Thyroid gland (tissue), 4 donors: Measurements from ENCODE around the gene TEK. TPM values are rescaled to one million over a fixed set of nuclear protein-coding genes. Genes with fewer than 3 reads are reported as not detected.

Experiments
- DNase-seq, 2 donors: peaks; one replicate each; pipeline ENCODE4 v3.0.0-alpha.2; 2019
- H3K27ac ChIP-seq, 3 donors: fragments of 200-600 bp; sonication (generic); 1 replicate in 2 of 3; 2 replicates in 1 of 3; pipeline ENCODE4 v1.5.1; 2016 to 2019; ENCODE audit warnings: mild to moderate bottlenecking in 1 of 3, moderate library complexity in 1 of 3
- H3K27me3 ChIP-seq: fragments of 200-600 bp; sonication (generic); one replicate; pipeline ENCODE4 v1.5.1; 2019
- H3K36me3 ChIP-seq, 2 donors: fragments of 200-600 bp; sonication (generic); one replicate each; pipeline ENCODE4 v1.5.1; 2016 to 2019
- H3K4me1 ChIP-seq, 2 donors: fragments of 200-600 bp; sonication (generic); one replicate each; pipeline ENCODE4 v1.5.1; 2017 to 2019
- H3K4me3 ChIP-seq, 3 donors: fragments of 200-600 bp; sonication (generic); replicated peaks in 1 of 3; 1 replicate in 2 of 3; 2 replicates in 1 of 3; pipeline ENCODE4 v1.5.1; 2016; ENCODE audit warnings: mild to moderate bottlenecking in 1 of 3
- H3K9me3 ChIP-seq: fragments of 200-600 bp; sonication (generic); one replicate; pipeline ENCODE4 v1.5.1; 2017
- POLR2A ChIP-seq, 2 donors: fragments of 450-650 bp; IDR thresholded peaks; one replicate each; pipeline ENCODE4 v1.6.1; 2017; ENCODE audit warnings: antibody characterized with exemption in 2 of 2, mild to moderate bottlenecking in 2 of 2, moderate library complexity in 1 of 2
- WGBS, 2 donors: methylation state at CpG; one replicate each; pipeline ENCODE4 v1.1.5; 2017; 5-methylcytosine and 5-hydroxymethylcytosine counted together
- intact Hi-C: fragments of 100-400 bp; cut with DNase I; formaldehyde crosslinking; loops from one replicate; pipeline ENCODE4 v1.15.1; 2023
- total RNA-seq, 4 donors: library from RNA; depleted of rRNA; stranded (reverse); fragments of >200 nt; gene quantifications; one replicate each; pipeline ENCODE4 v1.2.3, GENCODE V29; 2016
- TF ChIP-seq, protein P1 (sequence below), 6 experiments: fragments of 200-600 bp in 3 of 6; fragments of 450-650 bp in 3 of 6; sonication (generic) in 3 of 6; IDR thresholded peaks; one replicate each; pipeline ENCODE4 v1.5.1; 2016 to 2019; ENCODE audit warnings: antibody characterized with exemption in 6 of 6, mild to moderate bottlenecking in 2 of 6, inconsistent platforms in 1 of 6, moderate library complexity in 1 of 6

The TEK gene
- total RNA-seq, 4 donors from 2014 or later: 11.9 to 32.6 (median 15.9) TPM

DNA sequence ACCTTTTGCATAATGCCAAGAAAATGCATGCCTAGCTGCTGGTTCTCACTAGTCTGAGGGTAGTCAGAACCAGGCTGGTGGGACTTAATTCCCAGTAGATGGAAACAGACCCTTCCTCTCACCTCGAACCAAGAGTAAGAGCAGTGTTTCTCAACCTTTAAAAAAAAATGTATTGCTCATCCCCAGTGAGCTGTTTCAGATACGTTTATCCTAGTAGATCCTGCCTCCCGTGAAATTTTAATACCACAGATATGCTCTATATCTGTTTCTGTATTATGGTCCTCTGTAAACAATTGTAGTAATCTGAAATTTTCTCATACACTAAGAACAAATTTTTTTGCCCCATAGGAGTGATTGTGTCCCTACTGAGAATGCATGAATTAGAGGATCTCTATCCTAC, 86.2 kb downstream of the TEK start:
- no peak for TF ChIP-seq POLR2A (IDR thresholded peaks at IDR 0.05)
- TF ChIP-seq, protein P1, sequence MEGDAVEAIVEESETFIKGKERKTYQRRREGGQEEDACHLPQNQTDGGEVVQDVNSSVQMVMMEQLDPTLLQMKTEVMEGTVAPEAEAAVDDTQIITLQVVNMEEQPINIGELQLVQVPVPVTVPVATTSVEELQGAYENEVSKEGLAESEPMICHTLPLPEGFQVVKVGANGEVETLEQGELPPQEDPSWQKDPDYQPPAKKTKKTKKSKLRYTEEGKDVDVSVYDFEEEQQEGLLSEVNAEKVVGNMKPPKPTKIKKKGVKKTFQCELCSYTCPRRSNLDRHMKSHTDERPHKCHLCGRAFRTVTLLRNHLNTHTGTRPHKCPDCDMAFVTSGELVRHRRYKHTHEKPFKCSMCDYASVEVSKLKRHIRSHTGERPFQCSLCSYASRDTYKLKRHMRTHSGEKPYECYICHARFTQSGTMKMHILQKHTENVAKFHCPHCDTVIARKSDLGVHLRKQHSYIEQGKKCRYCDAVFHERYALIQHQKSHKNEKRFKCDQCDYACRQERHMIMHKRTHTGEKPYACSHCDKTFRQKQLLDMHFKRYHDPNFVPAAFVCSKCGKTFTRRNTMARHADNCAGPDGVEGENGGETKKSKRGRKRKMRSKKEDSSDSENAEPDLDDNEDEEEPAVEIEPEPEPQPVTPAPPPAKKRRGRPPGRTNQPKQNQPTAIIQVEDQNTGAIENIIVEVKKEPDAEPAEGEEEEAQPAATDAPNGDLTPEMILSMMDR (IDR thresholded peaks at IDR 0.05): no peak
- no peaks in the 10 kb centered on the region for H3K9me3 ChIP-seq
- WGBS, 2 donors: 86 to 94% methylated on average over 3 of the region's 3 CpGs
- intact Hi-C loops: loop anchor here (10.0 kb wide), 1 partner anchor 160 kb away; no protein-coding TSS in a partner anchor
- no peaks in the 10 kb centered on the region for H3K36me3 ChIP-seq
- H3K27ac ChIP-seq: no peak overlapping the region
- peaks cover 5 to 9% of the 10 kb centered on the region in 2 donors for H3K4me1 ChIP-seq
- no peaks in the 10 kb centered on the region for H3K27me3 ChIP-seq
- no peak for DNase-seq
- no peak overlapping the region for H3K4me3 ChIP-seq

DNA sequence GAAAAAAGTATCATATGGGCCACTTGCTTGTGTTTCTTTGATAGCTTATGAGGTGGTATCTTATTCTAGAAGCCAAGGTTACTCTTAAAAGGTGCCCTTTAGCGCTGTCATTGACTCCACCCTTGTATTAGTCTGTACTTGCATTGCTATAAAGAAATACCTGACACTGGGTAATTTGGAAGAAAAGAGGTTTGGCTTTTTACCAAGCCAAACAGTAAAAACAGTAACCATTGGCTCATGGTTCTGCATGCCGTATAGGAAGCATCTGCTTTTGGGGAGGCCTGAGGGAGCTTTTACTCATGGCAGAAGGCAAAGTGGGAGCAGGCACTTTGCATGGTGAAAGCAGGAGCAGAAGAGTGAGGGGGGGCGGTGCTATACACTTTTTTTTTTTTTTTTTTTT, 87.4 kb downstream of the TEK start:
- H3K9me3 ChIP-seq: no peaks in the 10 kb centered on the region
- H3K36me3 ChIP-seq: no peaks in the 10 kb centered on the region
- intact Hi-C loops: loop anchor here (10.0 kb wide), 1 partner anchor 162 kb away; no protein-coding TSS in a partner anchor
- 90 to 94% methylated on average over 3 of the region's 3 CpGs for WGBS, 2 donors
- no peak overlapping the region for H3K27ac ChIP-seq
- no peaks in the 10 kb centered on the region for H3K27me3 ChIP-seq
- no peak overlapping the region for H3K4me3 ChIP-seq
- TF ChIP-seq, protein P1 (IDR thresholded peaks at IDR 0.05): no peak
- no peak for TF ChIP-seq POLR2A (IDR thresholded peaks at IDR 0.05)
- H3K4me1 ChIP-seq: peaks cover 5 to 9% of the 10 kb centered on the region in 2 donors
- DNase-seq: no peak

DNA sequence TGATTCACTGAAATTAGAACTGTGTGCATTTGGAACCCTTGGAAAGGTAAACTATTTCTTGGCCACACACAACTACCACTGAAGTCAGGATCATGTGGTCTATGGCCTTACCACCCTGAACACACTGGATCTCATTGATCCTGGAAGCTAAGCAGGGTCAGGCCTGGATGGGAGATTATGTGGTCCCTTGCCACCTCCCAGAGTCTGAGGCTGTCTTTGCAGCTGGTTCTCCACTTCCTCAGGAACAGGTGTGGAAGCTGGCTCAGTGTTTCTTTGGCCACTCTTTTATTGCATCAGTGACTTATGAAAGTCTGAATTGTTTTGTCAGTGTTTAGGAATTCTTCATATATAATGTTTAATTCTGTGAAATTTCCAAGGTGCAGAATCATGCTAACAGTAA, 89.2 kb downstream of the TEK start:
- Histone ChIP-seq H3K4me1 (no peaks in the 10 kb centered on the region), H3K36me3 (no peaks in the 10 kb centered on the region), H3K27ac (no peak overlapping the region), H3K9me3 (no peaks in the 10 kb centered on the region), H3K27me3 (no peaks in the 10 kb centered on the region), H3K4me3 (no peak overlapping the region)
- TF ChIP-seq, protein P1 (IDR thresholded peaks at IDR 0.05): peak in 4 of 6 experiments; percentile 25 to 59 (median 49)
- no peak for TF ChIP-seq POLR2A (IDR thresholded peaks at IDR 0.05)
- intact Hi-C loops: loop anchor here (10.0 kb wide), 1 partner anchor 163 kb away; no protein-coding TSS in a partner anchor
- DNase-seq: peak; percentile 47 to 51

DNA sequence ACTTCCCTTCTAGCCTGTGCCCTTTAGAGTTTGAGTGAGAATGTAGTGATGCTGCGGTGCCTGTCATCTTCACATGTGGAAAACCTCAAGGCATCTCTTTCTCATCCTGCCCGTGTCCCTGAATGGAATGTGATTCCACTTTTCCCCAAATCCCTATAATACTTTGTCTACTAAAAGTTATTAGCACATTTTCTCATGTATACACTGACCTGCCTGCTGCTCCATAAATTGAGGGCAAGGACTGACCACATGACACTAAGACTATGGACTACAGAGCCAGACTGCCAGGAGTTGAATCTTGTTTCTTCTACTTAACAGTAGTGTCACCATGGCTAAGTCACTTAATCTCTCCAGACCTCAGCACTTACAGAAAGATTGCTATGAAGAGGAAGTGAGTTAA, 93.0 kb downstream of the TEK start:
- Histone ChIP-seq H3K9me3 (no peaks in the 10 kb centered on the region), H3K27ac (no peak overlapping the region), H3K27me3 (no peaks in the 10 kb centered on the region), H3K36me3 (no peaks in the 10 kb centered on the region), H3K4me1 (no peaks in the 10 kb centered on the region), H3K4me3 (no peak overlapping the region)
- TF ChIP-seq, protein P1 (IDR thresholded peaks at IDR 0.05): no peak
- TF ChIP-seq POLR2A (IDR thresholded peaks at IDR 0.05): no peak
- intact Hi-C loops: no loop called here
- 93 to 96% methylated on average over 2 of the region's 2 CpGs for WGBS, 2 donors
- DNase-seq: no peak

DNA sequence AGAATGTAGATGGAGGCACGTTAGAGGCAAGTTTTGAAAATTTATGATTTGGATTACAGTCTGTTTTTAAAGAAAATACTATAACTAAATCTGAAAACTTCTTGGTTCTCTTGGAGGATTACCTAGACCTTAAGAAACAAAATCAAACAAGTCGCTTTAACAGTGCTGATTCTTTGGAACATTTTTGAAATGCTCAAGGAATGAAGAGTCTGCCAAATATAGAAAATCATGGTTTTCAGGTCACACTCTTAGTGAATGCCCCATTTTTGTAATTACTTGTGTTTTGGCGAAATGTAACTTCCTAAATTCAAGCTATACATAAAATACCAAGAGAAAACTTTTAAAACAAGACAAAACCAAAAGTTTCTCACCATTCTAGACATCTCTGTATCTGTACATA, 94.8 kb downstream of the TEK start:
- TF ChIP-seq, protein P1 (IDR thresholded peaks at IDR 0.05): no peak
- no peak for TF ChIP-seq POLR2A (IDR thresholded peaks at IDR 0.05)
- Histone ChIP-seq H3K36me3 (no peaks in the 10 kb centered on the region), H3K27me3 (no peaks in the 10 kb centered on the region), H3K4me3 (no peak overlapping the region), H3K9me3 (no peaks in the 10 kb centered on the region), H3K27ac (no peak overlapping the region), H3K4me1 (no peaks in the 10 kb centered on the region)
- intact Hi-C loops: no loop called here
- DNase-seq: no peak
- 77 to 94% methylated on average over 3 of the region's 3 CpGs for WGBS, 2 donors
